Heart right ventricle (tissue), 16 donors: Measurements from ENCODE around the gene BCAM. TPM values are rescaled to one million over a fixed set of nuclear protein-coding genes. Genes with fewer than 3 reads are reported as not detected.
"Not testable (repeated sequence)": the region's sequence is repeated elsewhere in the genome, so short reads cannot be mapped to it uniquely, and the experiment has no call there.

Experiments used
- ATAC-seq, 8 donors: fragments of 200-7000 bp; cut with Tn5 transposase; one replicate each; pipeline ENCODE4 v1.9.1; 2020; ENCODE audit warnings: mild to moderate bottlenecking in 8 of 8, moderate library complexity in 8 of 8, moderate number of reproducible peaks in 1 of 8
- DNase-seq, 2 donors: peaks; one replicate each; pipeline ENCODE4 v3.0.0-alpha.2; 2020
- H3K27ac ChIP-seq, 10 donors: fragments of 200-600 bp; sonication (generic) in 2 of 10; one replicate each; pipeline versions ENCODE4 v1.5.0 to v1.8.0; 2020 to 2022; ENCODE audit warnings: mild to moderate bottlenecking in 3 of 10
- H3K27me3 ChIP-seq, 7 donors: fragments of 200-600 bp; one replicate each; pipeline ENCODE4 v1.8.0; 2021 to 2022; ENCODE audit warnings: mild to moderate bottlenecking in 2 of 7
- H3K36me3 ChIP-seq, 9 donors: fragments of 200-600 bp; sonication (generic) in 1 of 9; one replicate each; pipeline versions ENCODE4 v1.5.0 to v1.8.0; 2020 to 2022; ENCODE audit warnings: mild to moderate bottlenecking in 2 of 9
- H3K4me1 ChIP-seq, 9 donors: fragments of 200-600 bp; sonication (generic) in 1 of 9; one replicate each; pipeline versions ENCODE4 v1.5.0 to v1.8.0; 2020 to 2022; ENCODE audit warnings: mild to moderate bottlenecking in 4 of 9
- H3K4me3 ChIP-seq, 10 donors: fragments of 200-600 bp; sonication (generic) in 2 of 10; one replicate each; pipeline versions ENCODE4 v1.5.0 to v1.8.0; 2020 to 2022; ENCODE audit warnings: mild to moderate bottlenecking in 7 of 10, moderate library complexity in 2 of 10
- H3K9me3 ChIP-seq, 11 donors: fragments of 200-600 bp in 10 of 11; sonication (generic) in 2 of 11; one replicate each; pipeline versions ENCODE4 v1.5.0 to v1.8.0; 2013 to 2022; ENCODE audit warnings: mild to moderate bottlenecking in 2 of 11, control low read depth in 1 of 11, moderate library complexity in 1 of 11
- CTCF ChIP-seq, 9 donors: fragments of 200-600 bp; sonication (generic) in 2 of 9; IDR thresholded peaks; one replicate each; pipeline versions ENCODE4 v1.5.0 to v1.8.0; 2021 to 2022; ENCODE audit warnings: antibody characterized with exemption in 9 of 9, mild to moderate bottlenecking in 5 of 9, moderate library complexity in 1 of 9
- WGBS, 2 donors: extraction: QIAGEN DNeasy Blood & Tissue Kit; methylation state at CpG; one replicate each; pipeline ENCODE4 v1.1.7; 2013; ENCODE audit warnings: inconsistent platforms in 1 of 2; 5-methylcytosine and 5-hydroxymethylcytosine counted together
- intact Hi-C, 10 donors: fragments of 100-400 bp; cut with DNase I; formaldehyde crosslinking; loops; one replicate each; pipeline versions ENCODE4 v1.11.1 to v1.14.2; 2022
- polyA plus RNA-seq, 2 donors: library from polyadenylated mRNA; stranded (reverse); fragments of 200-250 nt; gene quantifications; one replicate each; pipeline ENCODE4 v1.2.3, GENCODE V29; 2013
- total RNA-seq, 10 donors: library from RNA; stranded (reverse); fragmentation: NEBNext Ultra II Directional in 3 of 10; extraction: Animal tissue kit (Norgen Biotek cat#: 25700) in 3 of 10; gene quantifications; one replicate each; pipeline versions ENCODE4 v1.2.1 to v1.2.4, GENCODE V29; 2021 to 2023
- donor health status: Arrhythmogenic right ventricular cardiomyopathy.
- donor health status: ischemic (EF 13 %, LVEDD 7.1; RV severe dilation, severe dysfunction).
- donor health status: healthy with polysubstance abuse.
- donor health status: DM: no; HTN: yes; CAD: no.
- donor health status: DM: no; HTN: no; CAD: no.
- donor health status: ischemic (EF 25% LVEDD 6.9; RV normal size, moderate dysfunction).
- donor health status: ischemic (EF 25% LVEDD 5.7; RV mildly dilated, moderate dysfunction).
- donor health status: healthy.
- donor health status: DM: yes; HTN: yes; CAD: no.
- donor health status: Ischemic cardiomyopathy.
- donor health status: ischemic (EF 35%, LVEDD 5.7; RV mildly dilated, moderate dysfunction).
- donor health status: nonischemic (EF 11% LVEDD 7.7; RV severe dilation, severe dysfunction).
- donor health status: DM: yes; HTN: yes; CAD: no.
- donor health status: PGD.
- donor health status: ischemic (EF 29% LVEDD 5.4; RV normal size, mild dysfunction).
- donor health status: nonischemic (EF 23%, LVEDD 6.1; RV moderate dilation, normal function).

BCAM gene
- total and polyA plus RNA-seq, 12 donors = 63.2 to 130 (median 92.5) TPM

- H3K9me3 ChIP-seq = no peaks in the 10 kb centered on the region
- TF ChIP-seq CTCF (IDR thresholded peaks at IDR 0.05) = no peak
- intact Hi-C loops = loop anchor here in 3 of 10 donors (10.0 kb wide), 1 partner anchor 204 kb away; no protein-coding TSS in a partner anchor
- ATAC-seq = no peak
- DNase-seq = no peak
- no peaks in the 10 kb centered on the region for H3K36me3 ChIP-seq
- WGBS, 2 donors = 87 to 90% methylated on average over 2 of the region's 2 CpGs
- peaks cover 0 to 6% (median 0%) of the 10 kb centered on the region in 9 donors for H3K4me1 ChIP-seq
- no peak overlapping the region for H3K27ac ChIP-seq
- no peak overlapping the region for H3K4me3 ChIP-seq
- H3K27me3 ChIP-seq = peaks cover 0 to 14% (median 10%) of the 10 kb centered on the region in 7 donors
These were observed 29.8 kb upstream of the BCAM start for GRCh38 chr19:44779150-44779549.

GRCh38 chr19:44781694-44782093, 27.2 kb upstream of the BCAM start:
- H3K4me1 ChIP-seq = peaks cover 0 to 12% (median 3%) of the 10 kb centered on the region in 9 donors
- not testable (repeated sequence) for DNase-seq, H3K27ac ChIP-seq, H3K4me3 ChIP-seq, H3K9me3 ChIP-seq, H3K36me3 ChIP-seq, ATAC-seq
- intact Hi-C loops = loop anchor here in 4 of 10 donors (5.0 kb wide), 2 partner anchors 61 to 69 kb away; no protein-coding TSS in a partner anchor
- WGBS, 2 donors = 91 to 95% methylated on average over 2 of the region's 2 CpGs
- peaks cover 0 to 14% (median 10%) of the 10 kb centered on the region in 7 donors for H3K27me3 ChIP-seq

- no peak for ATAC-seq
- 78 to 94% methylated on average over 5 of the region's 5 CpGs for WGBS, 2 donors
These were observed 26.2 kb upstream of the BCAM start for GRCh38 chr19:44782729-44783128.

GRCh38 chr19:44783545-44783944, 25.4 kb upstream of the BCAM start:
- DNase-seq (no peak), ATAC-seq (no peak)
- no peaks in the 10 kb centered on the region for H3K9me3 ChIP-seq
- 96 to 97% methylated on average over 4 of the region's 4 CpGs for WGBS, 2 donors
- intact Hi-C loops = loop anchor here in 4 of 10 donors (5.0 kb wide), 2 partner anchors 59 to 71 kb away; no protein-coding TSS in a partner anchor
- H3K4me3 ChIP-seq = no peak overlapping the region
- H3K27ac ChIP-seq = no peak overlapping the region
- TF ChIP-seq CTCF (IDR thresholded peaks at IDR 0.05) = no peak
- no peaks in the 10 kb centered on the region for H3K36me3 ChIP-seq
- H3K27me3 ChIP-seq = no peaks in the 10 kb centered on the region
- H3K4me1 ChIP-seq = peaks cover 0 to 8% (median 0%) of the 10 kb centered on the region in 9 donors

More at GRCh38 chr19:44782729-44783128, 26.2 kb upstream of the BCAM start:
- DNase-seq = no peak
- H3K27me3 ChIP-seq = peaks cover 0 to 5% (median 4%) of the 10 kb centered on the region in 7 donors
- H3K36me3 ChIP-seq = no peaks in the 10 kb centered on the region
- TF ChIP-seq CTCF (IDR thresholded peaks at IDR 0.05) = no peak
- H3K4me1 ChIP-seq = peaks cover 0 to 11% (median 3%) of the 10 kb centered on the region in 9 donors
- intact Hi-C loops = loop anchor here in 4 of 10 donors (5.0 kb wide), 2 partner anchors 60 to 70 kb away; no protein-coding TSS in a partner anchor
- H3K4me3 ChIP-seq = no peak overlapping the region
- no peak overlapping the region for H3K27ac ChIP-seq
- no peaks in the 10 kb centered on the region for H3K9me3 ChIP-seq

- ATAC-seq (no peak), DNase-seq (no peak)
- no peak overlapping the region for H3K27ac ChIP-seq
- intact Hi-C loops = loop anchor here in 3 of 10 donors (2.0 kb wide), 2 partner anchors 14 to 60 kb away; no protein-coding TSS in a partner anchor
- no peaks in the 10 kb centered on the region for H3K36me3 ChIP-seq
- no peak overlapping the region for H3K4me3 ChIP-seq
- 74 to 84% methylated on average over 3 of the region's 3 CpGs for WGBS, 2 donors
- H3K27me3 ChIP-seq = no peaks in the 10 kb centered on the region
- peaks cover 0 to 8% (median 0%) of the 10 kb centered on the region in 9 donors for H3K4me1 ChIP-seq
- no peak for TF ChIP-seq CTCF (IDR thresholded peaks at IDR 0.05)
- no peaks in the 10 kb centered on the region for H3K9me3 ChIP-seq
These were observed 23.6 kb upstream of the BCAM start for GRCh38 chr19:44785271-44785670.
